ENCODE data around the gene MED25.

The MED25 gene

DNA sequence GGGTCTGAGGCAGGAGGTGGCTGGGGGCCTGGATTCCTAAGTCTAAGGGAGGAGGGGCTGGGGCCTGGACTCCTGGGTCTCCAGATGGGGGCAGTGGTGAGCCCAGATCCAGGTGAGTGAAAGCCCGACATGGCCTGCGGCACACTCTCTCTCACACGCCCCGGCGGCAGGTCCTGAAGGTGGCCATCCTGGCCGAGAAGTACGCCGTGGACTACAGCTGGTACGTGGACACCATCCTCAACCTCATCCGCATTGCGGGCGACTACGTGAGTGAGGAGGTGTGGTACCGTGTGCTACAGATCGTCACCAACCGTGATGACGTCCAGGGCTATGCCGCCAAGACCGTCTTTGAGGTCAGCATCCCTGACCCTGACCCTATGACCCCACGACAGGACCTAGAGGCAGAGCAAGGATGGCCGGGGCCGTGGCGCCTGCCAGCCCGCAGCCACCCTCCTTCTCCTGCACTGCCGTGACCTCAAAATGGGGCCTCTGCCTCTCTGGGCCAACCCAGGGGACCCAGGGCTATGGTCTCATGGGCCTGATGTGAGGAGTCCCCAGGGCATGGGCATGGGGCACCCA, 18.2 kb upstream of the MED25 start:
- no peak for DNase-seq

GRCh38 chr19:49800771-49801170, 17.3 kb upstream of the MED25 start:
- no peak for DNase-seq

GRCh38 chr19:49801401-49801888, 16.6 kb upstream of the MED25 start:
- no peak for DNase-seq

- peak; percentile 76 for DNase-seq
These were observed 16.0 kb upstream of the MED25 start for GRCh38 chr19:49801966-49802661.

DNA sequence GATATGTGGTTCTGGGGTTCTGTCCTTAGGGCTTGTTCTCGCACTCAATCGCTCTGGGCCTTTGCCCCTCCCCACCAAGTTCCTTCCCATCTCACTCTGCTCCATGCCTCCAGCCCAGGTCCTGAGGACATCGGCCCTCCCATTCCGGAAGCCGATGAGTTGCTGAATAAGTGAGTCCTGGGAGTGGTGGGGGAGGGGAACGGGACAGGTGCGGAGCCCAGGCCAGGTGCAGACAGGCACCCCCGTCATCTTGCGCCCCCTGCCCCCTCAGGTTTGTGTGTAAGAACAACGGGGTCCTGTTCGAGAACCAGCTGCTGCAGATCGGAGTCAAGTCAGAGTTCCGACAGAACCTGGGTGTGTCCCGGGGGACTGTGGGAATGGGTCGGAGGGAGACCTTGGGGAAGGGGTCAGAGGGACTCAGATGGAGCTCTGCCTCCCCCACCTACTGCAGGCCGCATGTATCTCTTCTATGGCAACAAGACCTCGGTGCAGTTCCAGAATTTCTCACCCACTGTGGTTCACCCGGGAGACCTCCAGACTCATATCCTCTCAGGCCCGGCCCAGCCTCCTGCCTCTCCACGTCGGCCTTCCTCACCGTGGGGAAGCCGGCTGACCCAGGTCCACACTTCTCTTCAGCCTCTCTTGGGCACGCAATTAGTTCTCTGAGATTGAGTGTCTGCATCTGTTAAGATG, 15.1 kb upstream of the MED25 start:
- DNase-seq: peak; percentile 57

DNA sequence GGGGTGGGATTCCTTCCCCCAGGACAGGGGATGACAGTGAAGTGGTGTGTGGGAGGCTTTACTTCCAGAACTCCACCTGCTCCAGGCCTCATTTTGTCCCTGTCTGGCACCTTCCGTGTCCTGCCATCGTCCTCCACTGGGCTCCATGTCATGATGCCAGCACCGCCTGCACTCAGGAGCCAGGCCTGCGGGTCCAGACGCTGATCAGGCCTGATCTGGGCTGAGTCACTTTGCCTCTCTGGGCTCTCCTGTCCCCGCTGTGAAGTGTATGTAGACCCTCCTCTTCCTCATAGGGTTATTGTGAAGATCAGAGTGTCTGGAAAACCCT, 14.6 kb upstream of the MED25 start:
- no peak for DNase-seq

DNA sequence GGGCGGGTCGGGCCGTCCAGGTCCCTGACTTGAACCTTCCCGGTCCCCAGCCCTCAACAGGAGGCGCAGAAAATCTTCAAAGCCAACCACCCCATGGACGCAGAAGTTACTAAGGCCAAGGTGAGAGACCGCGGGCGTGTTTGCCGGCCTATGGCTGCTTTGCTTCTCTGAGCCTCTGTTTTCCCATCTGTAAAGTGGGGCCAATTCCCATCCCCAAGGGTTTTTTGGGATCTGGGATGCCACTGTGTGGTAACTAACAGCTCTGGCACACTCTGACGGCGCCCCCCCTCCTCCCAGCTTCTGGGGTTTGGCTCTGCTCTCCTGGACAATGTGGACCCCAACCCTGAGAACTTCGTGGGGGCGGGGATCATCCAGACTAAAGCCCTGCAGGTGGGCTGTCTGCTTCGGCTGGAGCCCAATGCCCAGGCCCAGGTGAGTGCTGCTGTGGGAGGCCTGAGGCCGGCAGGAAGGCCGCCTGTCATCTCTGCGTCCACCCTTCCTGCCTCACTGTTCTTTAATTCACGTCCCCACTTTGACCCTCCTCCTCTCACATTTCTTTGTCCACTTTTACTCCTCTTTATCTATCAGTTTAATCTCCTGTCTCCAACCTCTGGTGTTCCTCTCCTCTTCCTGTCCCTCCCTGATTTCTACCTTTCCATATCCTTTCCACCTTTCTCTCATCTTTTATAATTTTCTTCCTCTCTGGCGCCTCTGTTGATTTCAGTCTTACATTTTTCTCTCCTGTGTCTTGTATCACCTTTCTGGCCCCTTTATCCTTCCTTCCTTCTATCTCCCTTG, 12.1 kb upstream of the MED25 start:
- DNase-seq: no peak

GRCh38 chr19:49806620-49806959, 11.5 kb upstream of the MED25 start:
- no peak for DNase-seq

- DNase-seq: no peak
These were observed 10.8 kb upstream of the MED25 start for GRCh38 chr19:49807058-49807903.

DNA sequence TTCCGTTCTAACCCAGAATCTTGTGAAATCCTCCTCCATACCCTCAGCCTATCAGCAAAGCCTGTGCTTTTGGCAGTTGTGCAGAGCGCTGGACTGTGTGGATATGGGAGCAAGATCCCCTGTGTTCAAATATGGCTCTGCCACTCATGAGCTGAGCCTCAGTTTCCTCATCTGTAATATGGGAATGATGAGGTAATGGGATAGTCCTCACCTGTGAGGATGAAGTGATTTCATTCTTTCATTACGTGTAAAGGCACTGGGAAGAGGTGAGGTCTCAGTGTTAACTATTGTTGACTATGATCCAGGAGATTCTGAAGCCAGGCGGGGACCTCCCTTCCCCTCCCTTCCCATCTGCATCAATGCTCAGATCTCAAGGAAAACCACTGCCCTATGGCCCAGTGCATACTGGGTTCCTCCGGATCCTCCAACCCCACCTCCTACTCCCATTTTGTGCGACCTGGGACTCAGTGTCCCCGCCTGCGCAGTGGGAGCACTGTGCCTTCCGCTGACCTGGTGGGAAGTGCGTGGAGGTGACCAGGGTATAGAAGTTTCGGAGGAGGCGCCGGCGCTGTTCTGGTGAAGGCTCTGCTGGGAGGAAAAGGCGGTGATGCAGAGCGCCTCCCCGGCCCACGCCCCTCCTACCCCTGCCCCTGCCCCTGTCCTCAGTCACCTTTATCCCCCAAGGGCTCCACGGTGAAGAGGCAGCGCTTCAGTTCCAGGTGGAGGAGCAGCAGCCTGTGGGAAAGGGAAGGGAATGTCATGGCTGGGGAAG, 10.0 kb upstream of the MED25 start:
- DNase-seq: no peak

- DNase-seq: peak; percentile 88
These were observed 9.4 kb upstream of the MED25 start for GRCh38 chr19:49808711-49809159.

DNA sequence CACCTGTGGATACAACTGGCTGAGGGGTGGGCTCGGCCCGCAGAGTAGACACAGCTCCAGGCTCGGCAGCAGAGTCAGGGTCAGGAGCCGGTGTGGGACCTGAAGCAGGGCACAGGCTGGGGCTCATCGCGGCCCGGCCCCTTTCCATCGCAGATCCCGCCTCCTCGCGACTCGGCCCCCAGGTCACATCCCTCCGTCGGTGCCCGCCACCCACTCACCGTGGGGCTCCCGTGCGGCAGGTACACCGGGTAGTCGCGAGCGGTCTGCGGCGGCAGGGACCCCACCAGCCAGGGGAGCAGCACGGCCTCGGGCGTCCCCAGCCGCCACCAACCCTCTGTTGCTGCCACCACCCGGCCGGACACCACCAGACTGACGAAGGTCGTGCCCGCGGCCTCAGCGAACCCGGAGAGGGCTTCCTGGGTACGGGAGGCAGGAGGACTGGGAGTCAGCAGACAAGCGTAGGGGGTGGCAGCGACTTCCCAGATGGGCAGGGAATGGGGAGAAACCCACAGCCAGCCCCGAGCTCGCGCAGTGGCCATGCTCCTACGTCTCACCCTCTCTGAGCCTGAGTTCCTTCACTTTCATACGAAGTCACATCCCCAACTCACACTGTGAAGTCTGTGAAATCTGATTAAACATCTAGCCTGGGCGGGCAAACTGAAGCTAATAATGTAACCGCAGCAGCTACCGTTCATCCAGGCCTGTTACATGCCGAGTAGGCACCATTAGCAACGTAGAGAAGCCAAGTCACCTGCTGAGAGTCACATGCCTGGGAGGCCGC, 8.7 kb upstream of the MED25 start:
- DNase-seq: peak; percentile 45

DNA sequence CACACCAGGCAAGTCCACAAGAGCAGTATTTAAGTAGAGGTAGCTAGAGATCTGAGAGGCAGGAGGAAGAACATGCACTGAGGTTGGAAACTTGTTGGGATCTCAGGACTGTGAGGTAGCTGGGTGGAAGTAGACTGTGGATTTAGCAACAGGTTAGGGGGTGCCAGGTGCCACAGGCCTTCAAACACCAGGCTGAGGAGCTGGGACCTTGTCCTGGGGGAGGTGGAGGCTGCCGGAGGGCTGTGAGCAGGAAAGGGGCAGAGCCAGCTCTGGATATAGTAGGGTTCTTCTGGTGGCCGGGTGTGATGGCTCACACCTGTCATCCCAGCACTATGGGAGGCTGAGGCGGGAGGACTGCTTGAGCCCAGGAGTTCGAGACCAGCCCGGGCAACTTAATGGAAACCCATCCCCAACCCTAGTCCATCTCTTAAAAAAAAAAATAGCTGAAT, 8.1 kb upstream of the MED25 start:
- DNase-seq: no peak

DNA sequence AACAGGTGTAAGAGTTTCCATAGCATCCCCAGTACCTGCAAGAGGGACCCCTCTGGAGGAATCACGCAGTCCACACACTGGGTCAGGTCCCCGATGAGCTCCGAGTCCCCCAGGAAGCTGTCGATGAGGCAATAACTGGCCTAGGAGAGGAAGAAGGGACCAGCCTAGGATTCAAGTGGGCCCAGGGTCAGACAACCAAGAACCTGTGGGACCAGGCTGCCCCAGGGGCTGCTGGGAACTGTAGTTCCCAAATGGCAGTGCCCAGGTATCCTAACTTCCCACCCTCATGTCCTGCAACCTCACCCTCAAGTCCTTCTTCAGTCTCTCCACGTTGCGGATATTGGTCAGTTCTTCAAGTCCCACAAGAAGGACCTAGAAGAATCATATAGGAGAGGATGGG, 6.8 kb upstream of the MED25 start:
- no peak for DNase-seq

- no peak for DNase-seq
These were observed 5.6 kb upstream of the MED25 start for GRCh38 chr19:49812452-49812996.

DNA sequence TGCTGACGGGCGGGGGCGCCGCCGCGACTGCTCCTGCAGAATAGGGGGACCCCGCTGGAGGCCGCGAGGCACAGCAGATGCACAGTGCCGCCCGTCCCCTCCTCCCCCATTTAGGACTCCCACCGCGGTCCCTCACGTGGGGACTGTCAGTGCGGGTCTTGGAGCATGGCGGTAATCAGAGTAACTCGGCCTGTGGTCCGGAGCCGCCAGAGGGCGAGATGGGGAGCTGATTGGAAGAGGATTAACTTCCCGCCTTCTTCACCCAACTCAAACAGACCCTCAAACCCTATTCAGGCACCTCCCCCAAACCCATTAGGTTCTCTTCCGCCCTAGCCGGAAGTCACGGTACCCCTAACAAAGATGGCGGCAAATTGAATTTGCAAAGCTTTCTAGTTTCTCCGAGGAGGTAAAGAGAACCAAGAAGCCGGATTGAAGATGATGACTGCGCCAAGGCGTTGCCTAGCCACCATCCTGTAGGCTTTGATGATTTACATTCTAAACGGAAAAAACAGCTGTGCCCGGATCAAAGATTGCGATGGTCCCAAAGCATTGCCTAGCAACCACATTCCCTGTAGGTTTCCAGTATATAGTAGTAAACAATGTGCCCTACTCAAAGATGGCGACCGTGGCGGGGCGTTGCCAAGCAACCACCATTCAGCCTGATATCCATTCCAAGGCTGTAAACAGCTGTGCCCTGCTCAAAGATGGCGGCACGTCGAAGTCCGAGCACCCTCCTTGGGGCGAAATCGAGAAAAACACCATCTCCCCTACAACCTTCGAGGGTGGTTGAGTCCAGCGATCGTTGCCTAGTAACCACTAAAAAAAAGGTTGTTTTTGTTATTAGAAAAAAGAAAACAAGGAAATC, 4.9 kb upstream of the MED25 start, which contains the start of gene FUZ:
FUZ (minus strand) TSS at position 296 of the 865 bp plus-strand sequence; CDS start at position 110, 186 bp downstream.
- peak; percentile 97 for DNase-seq

GRCh38 chr19:49814010-49814409, 4.1 kb upstream of the MED25 start:
- DNase-seq: no peak

GRCh38 chr19:49816590-49816989, 1.5 kb upstream of the MED25 start:
- no peak for DNase-seq

GRCh38 chr19:49818649-49819370, 721 bp downstream of the MED25 start:
- DNase-seq: no peak
